ENCODE data around the gene ZNF628. TPM values are rescaled to one million over a fixed set of nuclear protein-coding genes. Genes with fewer than 3 reads are reported as not detected.

ZNF628 gene
- total RNA-seq, 4 donors from 2014 or later: 1.7 to 6.4 (median 2.6) TPM

DNA sequence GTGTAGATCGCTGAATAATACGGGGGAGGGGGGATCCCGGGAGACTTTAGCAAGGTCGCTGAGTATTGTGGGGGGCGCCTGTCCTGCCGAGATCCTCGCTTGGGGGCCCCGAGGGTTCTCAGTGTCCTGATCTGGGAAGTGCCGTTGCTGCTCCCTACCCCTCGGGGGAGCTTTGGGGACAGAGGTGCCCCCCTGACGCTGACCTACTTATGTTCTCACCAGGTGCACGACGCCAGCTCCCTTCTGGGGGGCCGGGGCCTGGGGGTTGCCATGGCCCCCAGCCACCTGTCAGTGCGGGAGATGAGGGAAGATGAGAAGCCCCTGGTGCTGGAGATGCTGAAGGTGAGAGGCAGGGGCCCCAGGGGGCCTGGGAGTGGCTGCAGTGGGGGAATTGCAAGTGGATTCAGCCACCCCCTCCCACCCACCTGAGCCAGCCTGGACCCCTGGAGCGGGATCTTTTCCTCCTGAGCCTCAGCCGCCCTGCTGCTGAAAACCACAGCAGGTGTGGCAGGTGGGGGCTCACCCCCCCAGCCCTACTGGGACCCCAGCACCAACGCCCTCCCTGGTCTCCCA, 9.1 kb downstream of the ZNF628 start:
- no peak for ATAC-seq (ENCODE audit: low FRiP score)
- no peak for TF ChIP-seq CTCF (IDR thresholded peaks at IDR 0.05)
- no peak for DNase-seq (ENCODE audit: low spot score)

DNA sequence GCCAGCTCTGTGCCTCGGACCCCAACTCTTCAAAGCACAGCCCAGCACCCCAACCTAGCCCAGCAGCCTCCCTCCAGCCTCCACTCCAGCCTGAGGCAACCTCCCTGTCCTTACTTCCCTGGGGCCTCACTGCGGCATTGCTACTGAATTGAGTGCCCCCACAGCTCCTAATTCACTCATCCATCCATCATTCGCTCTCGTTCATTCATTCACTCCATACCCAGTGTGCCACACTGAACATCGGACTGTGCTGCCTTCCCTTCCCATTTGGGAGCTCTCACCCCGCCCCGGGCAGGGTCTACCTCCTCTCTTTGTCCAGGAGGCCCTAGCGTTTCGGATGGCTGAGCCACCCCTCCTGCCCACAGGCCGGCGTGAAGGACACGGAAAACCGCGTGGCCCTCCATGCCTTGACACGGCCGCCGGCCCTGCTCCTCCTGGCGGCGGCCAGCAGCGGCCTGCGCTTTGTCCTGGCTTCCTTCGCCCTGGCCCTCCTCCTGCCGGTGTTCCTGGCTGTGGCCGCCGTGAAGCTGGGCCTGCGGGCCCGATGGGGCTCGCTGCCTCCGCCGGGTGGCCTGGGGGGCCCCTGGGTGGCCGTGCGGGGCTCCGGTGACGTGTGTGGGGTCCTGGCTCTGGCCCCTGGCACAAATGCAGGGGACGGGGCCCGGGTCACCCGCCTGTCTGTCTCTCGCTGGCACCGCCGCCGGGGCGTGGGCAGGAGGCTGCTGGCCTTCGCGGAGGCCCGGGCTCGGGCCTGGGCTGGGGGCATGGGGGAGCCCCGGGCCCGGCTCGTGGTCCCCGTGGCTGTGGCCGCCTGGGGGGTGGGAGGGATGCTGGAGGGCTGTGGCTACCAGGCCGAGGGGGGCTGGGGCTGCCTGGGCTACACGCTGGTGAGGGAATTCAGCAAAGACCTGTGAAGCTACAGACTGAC, 9.9 kb downstream of the ZNF628 start:
- ATAC-seq (ENCODE audit: low FRiP score) (no peak), DNase-seq (ENCODE audit: low spot score) (no peak)
- TF ChIP-seq CTCF (IDR thresholded peaks at IDR 0.05): peak in 1 of 3 donors; percentile 6

GRCh38 chr19:55486971-55487923, 10.8 kb downstream of the ZNF628 start:
- TF ChIP-seq CTCF (IDR thresholded peaks at IDR 0.05): no peak
- DNase-seq (ENCODE audit: low spot score) (peak; percentile 65), ATAC-seq (ENCODE audit: low FRiP score) (peak; percentile 84)

GRCh38 chr19:55487924-55488687, 11.7 kb downstream of the ZNF628 start, which contains the start of gene SSC5D:
SSC5D (plus strand) TSS chr19:55488436; CDS start chr19:55488590, 154 bp downstream.
- DNase-seq (ENCODE audit: low spot score) (no peak), ATAC-seq (ENCODE audit: low FRiP score) (no peak)
- TF ChIP-seq CTCF (IDR thresholded peaks at IDR 0.05): no peak

GRCh38 chr19:55488986-55489710, 12.7 kb downstream of the ZNF628 start:
- no peak for TF ChIP-seq CTCF (IDR thresholded peaks at IDR 0.05)
- no peak for DNase-seq (ENCODE audit: low spot score)

More at GRCh38 chr19:55488986-55489710, 12.7 kb downstream of the ZNF628 start:
- ATAC-seq (ENCODE audit: low FRiP score): no peak
